Fibroblast of skin of left quadriceps (primary cell): ENCODE data around the gene PTPRN2.
"Not testable (repeated sequence)": the region's sequence is repeated elsewhere in the genome, so short reads cannot be mapped to it uniquely, and the experiment has no call there.

ENCODE experiments used
- DNase-seq, 2 experiments: peaks; one replicate each; pipeline ENCODE4 v3.0.0-alpha.2; 2013; ENCODE audit warnings: low read depth in 2 of 2

Gene PTPRN2

GRCh38 chr7:157666530-157667040 lies 921.0 kb downstream of the PTPRN2 start:
- DNase-seq: no peak

- not testable (repeated sequence) for DNase-seq
These were observed 922.0 kb downstream of the PTPRN2 start for GRCh38 chr7:157665634-157665988.

GRCh38 chr7:157664871-157665633 lies 922.6 kb downstream of the PTPRN2 start:
- DNase-seq: no peak

GRCh38 chr7:157664034-157664433 lies 923.6 kb downstream of the PTPRN2 start:
- no peak for DNase-seq

- DNase-seq: no peak
These were observed 924.5 kb downstream of the PTPRN2 start for GRCh38 chr7:157662981-157663716.

GRCh38 chr7:157662110-157662791 lies 925.4 kb downstream of the PTPRN2 start:
- DNase-seq: no peak

GRCh38 chr7:157661611-157661975 lies 926.0 kb downstream of the PTPRN2 start:
- DNase-seq: no peak

- DNase-seq: no peak
These were observed 926.5 kb downstream of the PTPRN2 start for GRCh38 chr7:157660971-157661610.

GRCh38 chr7:157658851-157659412 lies 928.7 kb downstream of the PTPRN2 start:
- DNase-seq: no peak

- no peak for DNase-seq
These were observed 929.6 kb downstream of the PTPRN2 start for GRCh38 chr7:157657741-157658740.

GRCh38 chr7:157656195-157656769 lies 931.3 kb downstream of the PTPRN2 start:
- DNase-seq: no peak

- no peak for DNase-seq
These were observed 933.3 kb downstream of the PTPRN2 start for GRCh38 chr7:157654350-157654749.

GRCh38 chr7:157653827-157654207 lies 933.8 kb downstream of the PTPRN2 start:
- no peak for DNase-seq

- no peak for DNase-seq
These were observed 934.4 kb downstream of the PTPRN2 start for GRCh38 chr7:157652954-157653826.

GRCh38 chr7:157652161-157652953 lies 935.3 kb downstream of the PTPRN2 start:
- DNase-seq: no peak

GRCh38 chr7:157651366-157652160 lies 936.1 kb downstream of the PTPRN2 start:
- no peak for DNase-seq

GRCh38 chr7:157650801-157651200 lies 936.8 kb downstream of the PTPRN2 start:
- DNase-seq: no peak
